GM12872 (cell line): ENCODE measurements around the gene REC8.
A peak's percentile ranks its signal among the peaks of the same experiment; 100 is the strongest.

Source experiments
- TF ChIP-seq, protein P1 (sequence below): IDR thresholded peaks from 3 replicates; pipeline ENCODE4 v1.5.1; 2011; ENCODE audit warnings: low read depth, mild to moderate bottlenecking, low read length, moderate library complexity; ENCODE audit not compliant: insufficient read depth

The REC8 gene

GRCh38 chr14:24155100-24155499 is 16.8 kb upstream of the REC8 start:
- TF ChIP-seq, protein P1, sequence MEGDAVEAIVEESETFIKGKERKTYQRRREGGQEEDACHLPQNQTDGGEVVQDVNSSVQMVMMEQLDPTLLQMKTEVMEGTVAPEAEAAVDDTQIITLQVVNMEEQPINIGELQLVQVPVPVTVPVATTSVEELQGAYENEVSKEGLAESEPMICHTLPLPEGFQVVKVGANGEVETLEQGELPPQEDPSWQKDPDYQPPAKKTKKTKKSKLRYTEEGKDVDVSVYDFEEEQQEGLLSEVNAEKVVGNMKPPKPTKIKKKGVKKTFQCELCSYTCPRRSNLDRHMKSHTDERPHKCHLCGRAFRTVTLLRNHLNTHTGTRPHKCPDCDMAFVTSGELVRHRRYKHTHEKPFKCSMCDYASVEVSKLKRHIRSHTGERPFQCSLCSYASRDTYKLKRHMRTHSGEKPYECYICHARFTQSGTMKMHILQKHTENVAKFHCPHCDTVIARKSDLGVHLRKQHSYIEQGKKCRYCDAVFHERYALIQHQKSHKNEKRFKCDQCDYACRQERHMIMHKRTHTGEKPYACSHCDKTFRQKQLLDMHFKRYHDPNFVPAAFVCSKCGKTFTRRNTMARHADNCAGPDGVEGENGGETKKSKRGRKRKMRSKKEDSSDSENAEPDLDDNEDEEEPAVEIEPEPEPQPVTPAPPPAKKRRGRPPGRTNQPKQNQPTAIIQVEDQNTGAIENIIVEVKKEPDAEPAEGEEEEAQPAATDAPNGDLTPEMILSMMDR: no peak

DNA sequence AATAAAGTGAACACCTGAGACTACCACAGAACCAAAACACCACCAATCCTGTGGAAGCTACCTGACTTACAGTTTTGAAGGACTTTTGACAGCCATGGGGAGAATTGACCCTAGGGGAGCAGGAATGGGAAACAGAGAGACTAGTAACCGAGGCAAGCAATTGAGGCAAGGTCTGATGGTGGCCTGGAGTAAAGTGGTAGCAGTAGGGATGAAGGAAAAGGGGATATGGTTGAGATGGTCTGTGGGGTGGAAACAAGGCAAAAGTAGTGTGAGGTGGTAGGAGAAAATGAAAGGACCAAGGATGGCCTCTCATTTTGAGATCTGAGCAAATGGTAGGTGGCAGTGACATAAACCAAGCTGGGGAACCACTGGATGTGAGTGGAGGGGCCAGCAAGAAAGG is 15.0 kb upstream of the REC8 start:
- TF ChIP-seq, protein P1: no peak

- TF ChIP-seq, protein P1: no peak
Observed at GRCh38 chr14:24157331-24157730, 14.5 kb upstream of the REC8 start.

- TF ChIP-seq, protein P1: no peak
Observed at GRCh38 chr14:24159777-24160498, 11.9 kb upstream of the REC8 start.

DNA sequence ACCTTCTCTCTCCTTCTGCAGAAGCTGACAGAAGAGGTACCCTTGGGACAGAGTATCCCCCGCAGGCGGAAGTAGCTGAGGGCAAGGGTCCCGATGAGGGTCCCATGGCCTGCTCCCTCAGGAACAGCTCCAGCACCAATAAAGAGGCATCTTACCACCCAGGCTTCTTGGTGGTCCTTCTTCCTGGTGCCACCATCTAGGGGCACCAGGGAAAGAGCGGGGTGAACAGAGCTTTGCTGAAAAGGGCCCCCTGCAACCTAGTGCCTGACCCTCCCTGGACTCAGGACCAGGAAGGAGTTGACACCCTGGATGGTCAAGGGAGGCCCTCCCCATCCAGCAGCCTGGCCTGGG is 11.4 kb upstream of the REC8 start:
- TF ChIP-seq, protein P1: no peak

GRCh38 chr14:24160850-24161804 is 10.8 kb upstream of the REC8 start, which contains the start of gene IRF9:
Gene IRF9 (plus strand): TSS chr14:24161265. CDS start chr14:24162145, 880 bp downstream.
- TF ChIP-seq, protein P1: peak; percentile 90

DNA sequence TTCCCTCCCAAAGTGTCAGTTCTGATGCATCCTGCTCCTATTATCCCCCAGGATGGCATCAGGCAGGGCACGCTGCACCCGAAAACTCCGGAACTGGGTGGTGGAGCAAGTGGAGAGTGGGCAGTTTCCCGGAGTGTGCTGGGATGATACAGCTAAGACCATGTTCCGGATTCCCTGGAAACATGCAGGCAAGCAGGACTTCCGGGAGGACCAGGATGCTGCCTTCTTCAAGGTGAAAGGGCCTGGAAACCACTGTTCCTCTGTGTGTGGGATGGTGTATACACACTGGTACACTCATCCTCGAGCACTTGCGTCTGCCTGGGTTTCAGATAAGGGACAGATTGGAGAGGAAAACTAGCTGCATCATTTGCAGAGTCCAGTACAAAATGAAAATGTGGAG is 9.8 kb upstream of the REC8 start:
- TF ChIP-seq, protein P1: no peak
